Neural crest cell (in vitro differentiated cells): ENCODE results near the gene PM20D2. TPM values are rescaled to one million over a fixed set of nuclear protein-coding genes. Genes with fewer than 3 reads are reported as not detected.

Source experiments
- DNase-seq: peaks from one replicate; pipeline ENCODE4 v3.0.0; 2021; ENCODE audit warnings: low read depth, mixed read lengths, low spot score
- H3K27ac Mint-ChIP-seq: one replicate; pipeline ENCODE4 v1.8.0; 2021; ENCODE audit warnings: mild to moderate bottlenecking, mixed read lengths; ENCODE audit not compliant: unreplicated experiment
- H3K27me3 Mint-ChIP-seq: 2 replicates; pipeline ENCODE4 v1.8.0; 2021; ENCODE audit warnings: low read depth, mild to moderate bottlenecking, mixed read lengths
- H3K36me3 Mint-ChIP-seq: 2 replicates; pipeline ENCODE4 v1.8.0; 2021; ENCODE audit warnings: low read depth, mild to moderate bottlenecking, mixed read lengths
- H3K4me1 Mint-ChIP-seq: 2 replicates; pipeline ENCODE4 v1.8.0; 2021; ENCODE audit warnings: mixed read lengths
- H3K4me3 Mint-ChIP-seq: one replicate; pipeline ENCODE4 v1.8.0; 2021; ENCODE audit warnings: mild to moderate bottlenecking, mixed read lengths
- H3K9me3 Mint-ChIP-seq: 2 replicates; pipeline ENCODE4 v1.8.0; 2021; ENCODE audit warnings: mixed read lengths
- total RNA-seq: library from RNA; stranded (reverse); gene quantifications from 2 replicates; pipeline ENCODE4 v1.2.1, GENCODE V29; 2021
- TF ChIP-seq, protein P1 (sequence below): fragments of 200-600 bp; sonication (generic); conservative IDR thresholded peaks from 2 replicates; pipeline ENCODE4 v1.5.0; 2021; ENCODE audit warnings: antibody characterized with exemption, mild to moderate bottlenecking

Gene PM20D2
- total RNA-seq, 1 donor from 2014 or later = 16.5 TPM

DNA sequence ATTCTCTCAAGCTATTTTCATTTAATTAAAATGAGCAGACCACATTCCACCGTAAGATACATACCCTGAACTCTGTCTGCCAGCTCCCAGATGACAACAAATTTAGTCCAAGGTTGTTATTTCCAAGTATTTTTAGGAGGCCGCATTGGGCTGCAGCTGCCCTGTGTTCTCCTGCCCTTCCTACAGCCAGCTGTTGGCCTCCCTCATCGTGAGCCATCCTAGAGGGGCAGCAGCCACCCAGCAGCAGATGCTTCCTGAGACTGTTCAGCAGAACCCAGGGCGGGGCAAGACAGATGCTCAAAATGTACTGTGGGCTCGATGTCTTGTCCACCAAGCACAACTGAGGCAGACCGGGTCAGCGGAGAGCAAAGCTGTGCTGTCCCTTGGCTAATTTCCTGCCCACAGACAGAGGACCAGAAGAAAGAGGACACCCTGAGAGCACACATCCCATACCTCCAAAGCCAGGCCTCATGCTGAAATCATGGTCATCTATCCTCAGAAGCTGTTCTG lies 54.9 kb downstream of the PM20D2 start:
- no peak overlapping the region for H3K27ac Mint-ChIP-seq

GRCh38 chr6:89204096-89204495 lies 58.2 kb downstream of the PM20D2 start:
- Mint-ChIP-seq H3K27ac (no peak overlapping the region), H3K36me3 (no peaks in the 10 kb centered on the region), H3K4me3 (no peak overlapping the region), H3K9me3 (no peaks in the 10 kb centered on the region), H3K4me1 (no peaks in the 10 kb centered on the region), H3K27me3 (no peaks in the 10 kb centered on the region)
- no peak for DNase-seq
- TF ChIP-seq, protein P1, sequence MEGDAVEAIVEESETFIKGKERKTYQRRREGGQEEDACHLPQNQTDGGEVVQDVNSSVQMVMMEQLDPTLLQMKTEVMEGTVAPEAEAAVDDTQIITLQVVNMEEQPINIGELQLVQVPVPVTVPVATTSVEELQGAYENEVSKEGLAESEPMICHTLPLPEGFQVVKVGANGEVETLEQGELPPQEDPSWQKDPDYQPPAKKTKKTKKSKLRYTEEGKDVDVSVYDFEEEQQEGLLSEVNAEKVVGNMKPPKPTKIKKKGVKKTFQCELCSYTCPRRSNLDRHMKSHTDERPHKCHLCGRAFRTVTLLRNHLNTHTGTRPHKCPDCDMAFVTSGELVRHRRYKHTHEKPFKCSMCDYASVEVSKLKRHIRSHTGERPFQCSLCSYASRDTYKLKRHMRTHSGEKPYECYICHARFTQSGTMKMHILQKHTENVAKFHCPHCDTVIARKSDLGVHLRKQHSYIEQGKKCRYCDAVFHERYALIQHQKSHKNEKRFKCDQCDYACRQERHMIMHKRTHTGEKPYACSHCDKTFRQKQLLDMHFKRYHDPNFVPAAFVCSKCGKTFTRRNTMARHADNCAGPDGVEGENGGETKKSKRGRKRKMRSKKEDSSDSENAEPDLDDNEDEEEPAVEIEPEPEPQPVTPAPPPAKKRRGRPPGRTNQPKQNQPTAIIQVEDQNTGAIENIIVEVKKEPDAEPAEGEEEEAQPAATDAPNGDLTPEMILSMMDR = no peak

More for the DNA sequence above, 54.9 kb downstream of the PM20D2 start:
- Mint-ChIP-seq H3K36me3 (peaks cover 2% of the 10 kb centered on the region), H3K9me3 (peaks cover 2% of the 10 kb centered on the region), H3K27me3 (no peaks in the 10 kb centered on the region), H3K4me1 (no peaks in the 10 kb centered on the region), H3K4me3 (no peak overlapping the region)
- TF ChIP-seq, protein P1 = no peak
- DNase-seq = no peak

DNA sequence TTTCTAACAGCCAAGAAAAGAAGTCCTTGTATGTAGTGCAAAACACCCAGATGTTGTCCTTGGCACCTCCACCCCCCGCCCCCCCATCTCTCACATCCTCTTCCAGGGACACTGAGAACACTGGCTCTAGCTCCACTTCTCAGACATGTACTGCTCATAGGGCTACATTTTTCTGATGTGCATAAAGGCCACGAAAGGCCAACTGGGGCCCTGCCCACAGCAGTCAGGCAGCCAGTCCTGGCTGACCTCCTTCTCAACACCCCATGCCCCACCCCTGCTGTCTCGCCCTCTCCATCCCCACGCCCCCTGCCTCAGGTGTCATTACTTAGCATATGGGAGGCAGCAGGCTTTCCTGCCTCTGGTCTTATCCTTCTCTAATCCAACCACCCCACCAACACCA lies 60.0 kb downstream of the PM20D2 start:
- H3K9me3 Mint-ChIP-seq = no peaks in the 10 kb centered on the region
- no peak overlapping the region for H3K27ac Mint-ChIP-seq
- no peak overlapping the region for H3K4me3 Mint-ChIP-seq
- no peaks in the 10 kb centered on the region for H3K36me3 Mint-ChIP-seq
- DNase-seq = no peak
- TF ChIP-seq, protein P1 = no peak
- H3K27me3 Mint-ChIP-seq = no peaks in the 10 kb centered on the region
- no peaks in the 10 kb centered on the region for H3K4me1 Mint-ChIP-seq

- no peak overlapping the region for H3K4me3 Mint-ChIP-seq
- H3K36me3 Mint-ChIP-seq = no peaks in the 10 kb centered on the region
- DNase-seq = no peak
- H3K4me1 Mint-ChIP-seq = no peaks in the 10 kb centered on the region
- TF ChIP-seq, protein P1 = no peak
- H3K9me3 Mint-ChIP-seq = no peaks in the 10 kb centered on the region
- H3K27me3 Mint-ChIP-seq = no peaks in the 10 kb centered on the region
- no peak overlapping the region for H3K27ac Mint-ChIP-seq
These were observed 62.7 kb downstream of the PM20D2 start for GRCh38 chr6:89208551-89208950.

DNA sequence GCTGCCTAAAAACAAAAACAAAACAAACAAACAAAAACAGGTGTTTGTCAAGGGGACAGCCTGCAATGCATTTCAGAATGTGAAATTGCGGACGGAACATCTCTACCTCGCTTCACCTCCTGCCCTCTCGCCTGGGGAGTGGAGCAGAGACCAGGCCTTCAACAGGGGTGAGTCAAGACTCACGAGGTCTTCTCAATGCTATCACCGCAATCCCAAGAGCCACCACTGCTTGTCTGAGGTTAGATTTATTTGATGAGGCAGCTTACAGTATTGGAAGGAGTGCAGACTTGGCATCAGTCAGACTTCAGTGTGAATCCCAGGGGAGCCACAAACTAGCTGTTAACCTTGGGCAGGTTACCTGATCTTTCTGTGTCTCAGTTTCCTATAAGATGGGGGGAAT lies 63.6 kb downstream of the PM20D2 start:
- Mint-ChIP-seq H3K4me1 (no peaks in the 10 kb centered on the region), H3K4me3 (no peak overlapping the region), H3K27me3 (no peaks in the 10 kb centered on the region), H3K9me3 (peaks cover 3% of the 10 kb centered on the region), H3K27ac (no peak overlapping the region), H3K36me3 (no peaks in the 10 kb centered on the region)
- DNase-seq = no peak
- TF ChIP-seq, protein P1 = no peak
